Prostate gland (tissue), 2 donors: ENCODE measurements around the gene OR2T4.

Experiments
- POLR2A ChIP-seq: fragments of 450-650 bp; IDR thresholded peaks from one replicate; pipeline ENCODE4 v1.6.1; 2016; ENCODE audit warnings: antibody characterized with exemption, mild to moderate bottlenecking
- POLR2AphosphoS5 ChIP-seq: sonication (generic); formaldehyde crosslinking; IDR thresholded peaks from one replicate; pipeline ENCODE4 v1.6.1; 2017; ENCODE audit warnings: antibody characterized with exemption
- TF ChIP-seq, protein P1 (sequence below), 4 experiments: fragments of 200-600 bp in 2 of 4; fragments of 450-650 bp in 2 of 4; sonication (generic) in 2 of 4; IDR thresholded peaks; 1 replicate in 3 of 4; 2 replicates in 1 of 4; pipeline ENCODE4 v1.5.1; 2016 to 2019; ENCODE audit warnings: antibody characterized with exemption in 4 of 4, mild to moderate bottlenecking in 2 of 4, moderate library complexity in 2 of 4

DNA sequence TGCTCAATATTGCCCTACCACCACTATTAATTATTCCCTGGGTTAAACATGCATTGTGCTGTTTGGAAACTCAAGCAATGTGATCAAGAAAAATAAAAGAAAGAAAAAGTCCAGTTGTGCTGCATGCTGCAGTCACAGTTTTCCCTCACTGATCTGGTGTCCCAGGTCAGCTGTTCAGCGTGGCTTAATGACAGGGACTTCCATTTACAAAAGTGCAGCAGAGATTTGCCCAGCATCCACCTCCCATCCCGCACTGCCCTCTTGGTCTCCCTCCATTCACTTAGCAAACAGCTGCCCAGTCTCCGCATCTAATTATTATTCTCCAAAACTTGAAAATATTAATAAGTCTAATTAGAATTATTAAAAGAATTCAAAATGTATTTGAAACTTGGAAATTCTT, 2.0 kb upstream of the OR2T4 start:
- TF ChIP-seq POLR2A (no peak), POLR2AphosphoS5 (no peak)
- TF ChIP-seq, protein P1, sequence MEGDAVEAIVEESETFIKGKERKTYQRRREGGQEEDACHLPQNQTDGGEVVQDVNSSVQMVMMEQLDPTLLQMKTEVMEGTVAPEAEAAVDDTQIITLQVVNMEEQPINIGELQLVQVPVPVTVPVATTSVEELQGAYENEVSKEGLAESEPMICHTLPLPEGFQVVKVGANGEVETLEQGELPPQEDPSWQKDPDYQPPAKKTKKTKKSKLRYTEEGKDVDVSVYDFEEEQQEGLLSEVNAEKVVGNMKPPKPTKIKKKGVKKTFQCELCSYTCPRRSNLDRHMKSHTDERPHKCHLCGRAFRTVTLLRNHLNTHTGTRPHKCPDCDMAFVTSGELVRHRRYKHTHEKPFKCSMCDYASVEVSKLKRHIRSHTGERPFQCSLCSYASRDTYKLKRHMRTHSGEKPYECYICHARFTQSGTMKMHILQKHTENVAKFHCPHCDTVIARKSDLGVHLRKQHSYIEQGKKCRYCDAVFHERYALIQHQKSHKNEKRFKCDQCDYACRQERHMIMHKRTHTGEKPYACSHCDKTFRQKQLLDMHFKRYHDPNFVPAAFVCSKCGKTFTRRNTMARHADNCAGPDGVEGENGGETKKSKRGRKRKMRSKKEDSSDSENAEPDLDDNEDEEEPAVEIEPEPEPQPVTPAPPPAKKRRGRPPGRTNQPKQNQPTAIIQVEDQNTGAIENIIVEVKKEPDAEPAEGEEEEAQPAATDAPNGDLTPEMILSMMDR (IDR thresholded peaks at IDR 0.05) = no peak
